Renal cortical epithelial cell (primary cell): ENCODE results near the gene STK4. TPM values are rescaled to one million over a fixed set of nuclear protein-coding genes. Genes with fewer than 3 reads are reported as not detected.
"Not testable (repeated sequence)": the region's sequence is repeated elsewhere in the genome, so short reads cannot be mapped to it uniquely, and the experiment has no call there.

Experiments
- DNase-seq: peaks from one replicate; pipeline ENCODE4 v3.0.0-alpha.2; 2011; ENCODE audit warnings: low read depth
- total RNA-seq: library from RNA; depleted of rRNA; stranded (reverse); fragments of >200 nt; gene quantifications from 2 replicates; pipeline ENCODE4 v1.2.3, GENCODE V29; 2014

The STK4 gene
- total RNA-seq, 1 donor from 2014 or later = 41.2 TPM

DNA sequence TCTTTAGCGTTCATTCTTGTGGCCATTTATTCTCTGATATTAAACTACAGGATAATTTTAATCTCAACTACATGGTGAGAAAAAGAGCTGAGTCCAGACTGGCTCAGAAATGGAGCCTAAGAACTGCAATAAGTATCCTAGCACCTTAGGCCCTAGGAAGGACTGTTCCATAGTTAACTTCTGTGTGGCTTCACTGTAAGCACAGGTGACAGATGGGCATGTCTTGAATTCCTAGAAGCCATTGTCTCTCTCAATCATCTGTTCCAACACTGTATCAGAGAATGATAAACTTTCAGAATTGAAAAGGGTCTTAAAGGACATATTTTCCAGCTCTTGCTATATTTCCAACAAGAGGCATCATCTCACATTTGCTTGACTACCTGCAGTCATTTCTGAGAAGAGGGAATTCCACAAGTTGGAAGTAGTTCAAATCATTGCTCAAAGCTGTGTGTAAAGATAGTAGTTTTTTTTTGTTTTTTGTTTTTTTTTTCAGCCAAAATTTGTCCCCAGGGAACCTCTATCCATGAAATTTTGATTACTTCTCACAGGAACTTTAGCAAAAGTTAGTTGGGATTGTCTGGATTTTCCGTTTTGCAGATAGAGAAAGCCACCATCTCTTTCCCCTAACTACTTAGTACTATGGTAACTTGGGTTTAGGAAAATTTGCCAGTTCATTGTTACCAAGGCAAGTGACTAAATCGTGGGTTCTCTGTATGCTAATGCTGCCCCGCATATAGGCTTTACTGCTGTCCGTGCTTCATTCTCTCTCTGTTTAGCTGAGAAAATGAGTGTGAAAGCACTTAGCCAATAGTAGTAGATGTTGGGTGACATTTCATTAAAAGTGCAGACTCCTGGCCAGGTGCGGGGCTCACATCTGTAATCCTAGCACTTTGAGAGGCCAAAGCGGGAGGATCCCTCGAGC lies 87.4 kb downstream of the STK4 start:
- DNase-seq = no peak

DNA sequence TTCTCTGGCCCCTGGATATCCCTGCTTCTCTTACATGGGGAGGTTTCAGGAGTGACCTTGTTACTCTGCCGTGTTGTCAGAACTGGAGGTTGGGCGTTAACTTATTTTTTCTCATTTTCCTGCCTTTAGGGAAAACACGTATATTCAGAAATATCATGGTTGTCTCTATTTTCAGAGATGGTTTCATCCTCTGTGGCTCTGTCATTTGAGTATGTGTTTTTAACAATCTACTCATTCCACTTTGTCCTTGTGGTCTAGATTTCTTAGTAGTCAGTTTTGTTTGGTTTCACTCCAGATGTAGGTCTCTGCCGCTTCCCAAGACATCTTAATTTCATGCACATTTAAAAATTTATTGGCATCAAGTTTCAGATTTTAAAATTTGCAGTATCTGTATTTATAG lies 88.7 kb downstream of the STK4 start:
- no peak for DNase-seq

DNA sequence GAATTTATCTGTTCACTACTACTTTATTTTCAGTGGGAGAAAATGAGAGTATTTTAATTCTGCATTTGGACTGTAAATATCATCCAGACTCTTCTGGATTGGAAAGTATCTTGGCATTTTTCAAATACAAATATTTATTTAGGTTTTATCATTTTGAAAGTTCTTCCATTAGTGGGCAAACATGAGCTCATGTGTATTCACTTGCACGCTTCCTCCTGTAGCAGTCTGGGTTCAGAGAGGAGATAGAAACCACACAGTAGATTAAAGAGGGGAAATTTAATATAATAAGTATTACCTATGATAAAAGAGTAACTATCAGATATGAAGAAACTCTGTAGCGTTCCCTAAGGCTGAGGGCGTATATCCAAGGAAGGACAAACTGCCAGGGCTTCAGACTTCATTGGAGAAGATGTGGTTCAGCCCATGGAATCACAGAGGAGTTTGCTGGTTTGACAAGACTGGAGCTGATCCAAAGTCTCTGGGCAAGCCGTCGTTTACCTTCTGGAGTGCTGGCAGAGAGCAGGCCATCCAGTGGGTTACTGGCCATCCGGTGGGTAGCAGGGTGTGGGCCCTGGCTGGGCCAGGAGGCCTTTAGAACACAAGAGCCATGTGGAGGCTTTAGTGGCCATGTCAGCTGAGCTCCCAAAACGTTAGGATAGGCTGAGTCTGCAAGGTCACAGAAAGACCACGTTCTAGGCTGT lies 90.3 kb downstream of the STK4 start:
- no peak for DNase-seq

DNA sequence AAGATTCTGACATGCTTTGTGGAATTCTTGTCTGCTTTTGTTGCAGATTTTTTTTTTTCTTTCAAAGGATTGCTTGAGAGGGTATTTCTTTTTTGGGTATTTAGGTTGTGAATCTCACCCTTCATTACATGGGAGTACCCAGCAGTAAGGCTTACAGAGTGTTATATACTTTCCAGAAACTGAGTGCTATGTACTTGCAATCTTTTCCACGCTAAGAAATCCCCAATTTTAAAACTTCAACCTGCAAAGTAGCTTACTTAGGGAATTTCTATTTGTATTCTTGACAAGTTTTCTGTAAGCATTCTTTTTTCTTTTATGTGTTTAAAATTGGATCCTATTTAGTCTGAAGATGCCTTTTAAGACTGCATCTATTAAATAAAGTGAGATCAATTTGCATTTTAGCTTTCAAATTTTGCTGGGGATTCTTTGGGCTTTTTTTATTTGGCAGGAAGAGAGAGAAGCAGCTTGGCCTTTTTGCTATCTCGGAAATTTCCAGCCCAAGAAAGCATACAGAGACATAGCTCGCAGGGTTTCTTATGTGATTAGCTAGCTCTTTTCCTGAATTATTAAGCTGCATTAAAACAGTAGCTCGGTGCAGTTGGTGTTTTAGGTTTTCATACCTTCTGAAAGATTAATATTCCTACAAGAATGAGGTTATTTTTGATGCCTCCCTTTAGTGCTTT lies 92.0 kb downstream of the STK4 start:
- no peak for DNase-seq

DNA sequence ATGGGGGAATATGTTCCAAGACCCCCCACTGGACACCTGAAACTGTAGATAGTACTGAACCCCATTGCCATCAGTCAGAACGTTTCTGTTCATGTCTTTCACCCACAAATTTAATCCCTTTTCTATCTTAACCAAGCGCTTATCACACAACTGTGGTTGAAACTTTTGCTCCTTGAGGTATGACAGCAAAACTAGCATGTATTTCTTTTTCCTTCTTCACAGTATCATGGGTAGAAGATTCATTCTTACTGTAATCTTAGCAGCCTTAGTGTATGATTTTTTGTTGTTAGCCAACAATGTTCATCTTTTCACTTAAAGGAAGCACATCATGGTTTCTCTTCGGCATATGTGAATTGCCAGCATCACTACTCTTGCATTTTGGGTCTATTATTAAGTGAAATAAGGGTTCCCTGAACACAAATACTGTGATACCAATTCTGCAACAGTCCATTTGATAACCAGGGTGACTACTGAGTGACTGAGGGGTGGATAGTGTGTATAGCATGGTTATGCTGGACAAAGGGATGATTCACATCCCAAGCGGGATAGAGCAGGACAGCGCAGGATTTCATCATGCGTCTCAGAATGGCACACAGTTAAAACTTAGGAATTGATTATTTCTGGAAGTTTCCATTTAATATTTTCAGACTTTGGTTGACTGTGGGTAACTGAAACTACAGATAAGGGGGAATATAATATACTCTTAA lies 92.9 kb downstream of the STK4 start:
- peak; percentile 36 for DNase-seq

DNA sequence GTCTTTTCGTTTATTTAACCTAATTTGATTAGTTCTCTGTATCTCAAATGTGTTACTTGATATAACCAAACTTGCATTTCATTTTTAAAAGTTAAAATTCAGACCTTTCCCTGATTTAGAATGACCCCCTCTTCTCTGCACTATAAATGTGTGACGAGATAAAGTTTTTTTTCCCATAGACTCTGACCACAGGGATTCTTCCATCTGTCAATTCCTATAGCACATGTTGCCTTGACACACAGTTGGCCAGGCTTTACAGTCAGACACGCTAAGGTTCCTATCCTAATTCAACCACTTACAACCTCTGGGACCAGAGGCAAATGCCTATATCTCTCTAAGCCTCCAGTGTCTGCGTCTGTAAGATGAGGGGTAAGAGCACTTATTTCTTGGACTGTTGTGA lies 94.0 kb downstream of the STK4 start:
- DNase-seq = no peak

DNA sequence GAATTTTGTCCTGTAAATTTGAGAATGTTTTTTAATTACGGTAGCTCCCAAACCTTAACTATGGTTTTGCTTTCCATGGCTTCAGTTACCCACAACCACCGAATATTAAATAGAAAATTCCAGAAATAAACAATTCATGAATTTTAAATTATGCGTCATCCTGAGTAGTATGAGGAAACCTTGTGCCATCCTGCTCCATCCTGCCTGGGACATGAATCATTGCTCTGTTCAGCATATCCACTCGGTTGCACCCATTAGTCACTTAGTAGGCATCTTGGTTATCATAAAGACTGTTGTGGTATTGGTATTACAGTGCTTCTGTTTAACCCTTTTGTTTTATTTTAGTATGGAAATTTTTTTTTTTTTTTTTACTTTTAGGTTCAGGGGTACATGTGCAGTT lies 94.9 kb downstream of the STK4 start:
- peak; percentile 97 for DNase-seq

DNA sequence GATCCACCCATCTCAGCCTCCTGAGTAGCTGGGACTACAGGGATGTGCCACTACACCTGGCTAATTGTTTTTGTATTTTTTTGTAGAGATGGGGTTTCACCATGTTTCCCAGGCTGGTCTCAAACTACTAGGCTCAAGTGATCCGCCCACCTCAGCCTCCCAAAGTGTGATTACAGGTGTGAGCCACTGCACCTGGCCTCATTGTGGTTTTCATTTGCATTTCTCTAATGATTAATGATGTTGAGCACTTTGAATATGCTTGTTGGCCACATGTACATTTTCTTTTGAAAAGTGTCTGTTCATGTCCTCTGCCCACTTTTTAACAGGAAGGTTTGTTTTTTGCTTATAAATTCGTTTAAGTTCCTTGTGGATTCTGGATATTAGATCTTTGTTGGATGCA lies 96.8 kb downstream of the STK4 start:
- not testable (repeated sequence) for DNase-seq

DNA sequence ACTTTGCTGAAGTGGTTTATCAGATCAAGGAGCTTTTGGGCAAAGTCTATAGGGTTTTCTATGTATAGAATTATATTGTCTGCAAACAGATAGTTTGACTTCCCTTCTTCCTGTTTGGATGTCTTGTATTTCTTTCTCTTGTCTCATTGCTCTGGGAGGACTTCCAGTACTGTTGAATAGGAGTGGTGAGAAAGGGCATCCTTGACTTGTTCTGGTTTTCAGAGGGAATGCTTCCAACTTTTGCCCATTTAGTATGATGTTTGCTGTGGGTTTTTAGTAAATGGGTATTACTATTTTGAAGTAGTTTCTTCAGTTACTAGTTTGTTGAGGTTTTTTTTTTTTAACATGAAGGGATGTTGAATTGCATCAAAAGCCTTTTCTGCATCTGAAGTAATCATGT lies 98.5 kb downstream of the STK4 start:
- no peak for DNase-seq

DNA sequence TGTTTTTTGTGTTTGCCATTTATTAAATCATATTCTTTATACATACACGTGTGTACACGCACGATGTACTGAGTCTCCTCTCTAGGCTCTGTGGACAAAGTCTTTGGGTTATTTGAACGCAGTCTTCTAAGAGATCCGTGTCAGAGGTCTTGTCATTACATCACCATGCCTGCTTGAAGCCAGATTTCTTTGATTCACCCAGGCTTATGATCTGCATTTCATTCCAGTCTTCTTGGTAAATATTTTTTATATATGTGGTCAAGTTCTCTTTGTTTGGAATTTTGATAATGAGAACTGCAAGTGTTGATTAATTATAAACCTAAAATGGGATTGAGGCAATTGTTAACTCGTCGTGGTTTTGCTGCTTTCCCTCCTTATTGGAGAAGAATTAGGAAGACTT lies 100.1 kb downstream of the STK4 start:
- DNase-seq = peak; percentile 82

DNA sequence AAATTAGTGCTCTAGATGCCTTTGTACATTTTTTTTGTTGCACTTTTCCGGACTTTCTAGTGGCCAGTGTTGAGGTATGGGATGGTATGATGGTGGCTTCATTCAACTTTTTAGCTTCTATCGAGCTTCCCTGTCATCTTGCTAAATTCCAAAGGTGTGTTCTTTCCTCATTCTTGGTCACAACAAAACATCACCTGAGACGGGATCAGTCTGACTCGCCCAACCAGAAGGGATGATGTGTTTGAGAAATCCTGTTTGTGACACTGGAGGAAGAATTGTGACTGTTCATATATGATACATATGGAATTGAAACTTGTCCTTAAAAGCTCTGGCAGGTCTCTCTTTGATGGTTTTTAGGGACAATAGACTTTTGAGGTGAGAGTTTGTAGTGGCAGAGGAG lies 100.8 kb downstream of the STK4 start:
- DNase-seq = peak; percentile 39

DNA sequence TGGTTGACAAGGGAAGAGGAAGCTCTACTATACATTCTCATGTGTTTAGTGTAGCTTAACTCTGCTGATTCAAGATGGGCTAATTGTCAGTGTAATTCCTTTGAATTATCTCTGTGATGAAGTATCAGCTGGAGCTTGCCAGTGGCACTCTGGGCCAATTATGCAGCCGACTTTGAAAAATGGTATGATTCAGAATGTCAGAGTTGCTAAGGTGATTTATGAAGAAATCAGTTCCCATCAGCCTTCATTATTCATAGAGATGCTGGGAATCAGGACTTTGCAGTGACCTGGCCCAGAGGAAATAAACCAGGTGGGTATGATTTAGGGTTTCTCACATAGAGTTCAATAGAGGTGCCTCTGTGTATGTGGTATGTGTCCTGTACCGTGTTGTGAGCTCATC lies 101.2 kb downstream of the STK4 start:
- DNase-seq = no peak

DNA sequence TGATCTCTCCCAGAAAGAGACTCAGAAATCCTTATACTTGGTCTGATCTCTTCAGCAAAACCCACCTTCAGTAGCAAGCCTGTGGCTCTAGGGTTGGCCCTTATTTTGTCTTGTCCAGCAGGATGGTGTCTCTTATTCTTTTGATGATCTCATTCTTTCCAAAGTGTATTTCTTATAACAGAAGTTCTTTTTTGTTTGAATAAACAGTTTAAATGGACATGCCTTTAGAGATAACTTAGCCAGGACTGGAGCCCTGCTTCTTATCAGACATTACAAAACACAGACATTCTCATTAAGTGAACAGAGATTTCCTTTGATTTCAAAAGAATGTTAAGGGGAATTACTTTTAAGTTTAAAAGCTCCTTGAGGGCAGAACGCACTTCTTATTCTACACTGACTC lies 102.9 kb downstream of the STK4 start:
- DNase-seq = no peak

DNA sequence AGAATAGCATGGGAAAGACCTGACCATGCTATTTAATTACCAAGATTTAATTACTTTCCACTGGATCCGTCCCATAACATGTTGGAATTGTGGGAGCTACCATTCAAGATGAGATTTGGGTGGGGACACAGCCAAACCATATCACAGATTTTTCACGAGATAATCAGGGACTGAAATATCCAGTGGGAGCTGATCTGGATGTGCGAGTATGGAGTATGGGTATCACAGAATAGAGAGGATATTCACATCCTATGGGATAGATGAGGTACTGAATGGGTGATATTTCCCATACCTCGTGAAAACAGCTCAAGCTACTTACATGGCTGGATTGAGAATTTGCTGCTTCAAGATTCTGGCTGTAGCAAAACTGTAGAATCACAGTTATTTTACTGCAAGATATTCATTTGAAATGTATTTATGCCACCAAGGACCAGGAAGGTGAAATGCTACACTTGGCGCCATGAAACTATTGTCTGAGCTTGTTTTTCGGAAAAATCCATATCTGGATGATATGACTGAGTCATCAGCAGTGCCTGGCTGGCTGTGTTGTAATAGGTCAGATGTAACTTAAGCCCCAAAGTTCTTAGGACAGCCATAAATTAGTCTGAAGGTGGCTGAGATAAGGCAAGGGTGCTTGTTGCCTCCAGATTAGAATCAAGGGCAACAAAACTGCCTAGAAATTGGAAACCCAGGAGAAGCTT lies 104.8 kb downstream of the STK4 start:
- DNase-seq = no peak

DNA sequence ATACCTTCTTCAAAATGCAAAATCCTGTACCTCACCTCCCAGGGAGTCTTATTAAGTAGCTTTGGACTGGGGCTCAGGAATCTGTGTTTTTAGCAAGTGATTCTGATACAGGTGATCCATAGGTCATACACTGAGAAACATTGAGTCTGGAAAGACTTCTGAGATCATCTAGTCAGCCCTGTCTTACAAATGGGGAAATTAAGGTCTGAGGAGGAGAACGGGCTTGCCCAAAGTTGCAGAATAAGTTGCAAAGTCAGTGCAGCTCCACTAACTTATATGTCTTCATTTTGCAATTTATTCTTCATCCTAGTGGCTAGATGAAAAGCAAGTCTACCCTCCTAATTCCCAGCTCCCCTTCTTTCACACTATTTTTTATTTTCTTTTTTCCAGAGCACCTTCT lies 105.8 kb downstream of the STK4 start:
- DNase-seq = no peak

DNA sequence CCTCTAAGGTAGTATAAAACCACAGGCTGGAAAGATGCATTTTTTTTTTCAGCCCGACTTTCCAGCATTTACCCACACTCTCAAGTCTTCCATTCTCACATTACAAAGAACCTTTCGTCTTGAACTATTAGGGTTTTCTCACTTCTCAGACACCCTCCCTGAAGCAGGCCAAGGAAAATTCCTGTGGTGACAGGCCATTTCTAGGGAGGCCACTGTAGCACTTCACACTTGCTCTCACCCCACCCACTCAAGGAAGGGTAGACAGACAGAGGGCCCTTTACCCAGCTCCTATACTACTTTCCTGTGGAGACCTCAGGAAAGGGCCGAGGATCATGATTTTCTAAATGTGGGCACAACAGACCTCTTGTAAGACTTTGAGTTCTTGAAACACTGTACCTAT lies 106.9 kb downstream of the STK4 start:
- no peak for DNase-seq

DNA sequence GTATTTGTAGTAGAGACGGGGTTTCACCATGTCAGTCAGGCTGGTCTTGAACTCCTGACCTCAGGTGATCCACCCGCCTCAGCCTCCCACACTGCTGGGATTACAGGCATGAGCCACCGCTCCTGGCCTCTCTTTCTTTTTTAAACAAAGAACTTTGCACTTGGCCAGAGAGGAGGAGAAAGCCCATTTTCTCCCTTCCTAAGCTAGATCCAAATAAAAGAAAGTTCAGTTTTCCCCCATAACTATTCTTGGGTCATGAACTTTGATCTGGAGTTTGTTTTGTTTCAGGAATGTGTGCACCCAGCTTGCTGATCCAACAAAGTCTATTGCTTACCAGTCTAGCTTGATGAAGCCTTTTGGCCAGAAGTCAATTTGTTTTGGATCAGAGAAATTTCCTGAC lies 111.2 kb downstream of the STK4 start:
- DNase-seq = no peak

DNA sequence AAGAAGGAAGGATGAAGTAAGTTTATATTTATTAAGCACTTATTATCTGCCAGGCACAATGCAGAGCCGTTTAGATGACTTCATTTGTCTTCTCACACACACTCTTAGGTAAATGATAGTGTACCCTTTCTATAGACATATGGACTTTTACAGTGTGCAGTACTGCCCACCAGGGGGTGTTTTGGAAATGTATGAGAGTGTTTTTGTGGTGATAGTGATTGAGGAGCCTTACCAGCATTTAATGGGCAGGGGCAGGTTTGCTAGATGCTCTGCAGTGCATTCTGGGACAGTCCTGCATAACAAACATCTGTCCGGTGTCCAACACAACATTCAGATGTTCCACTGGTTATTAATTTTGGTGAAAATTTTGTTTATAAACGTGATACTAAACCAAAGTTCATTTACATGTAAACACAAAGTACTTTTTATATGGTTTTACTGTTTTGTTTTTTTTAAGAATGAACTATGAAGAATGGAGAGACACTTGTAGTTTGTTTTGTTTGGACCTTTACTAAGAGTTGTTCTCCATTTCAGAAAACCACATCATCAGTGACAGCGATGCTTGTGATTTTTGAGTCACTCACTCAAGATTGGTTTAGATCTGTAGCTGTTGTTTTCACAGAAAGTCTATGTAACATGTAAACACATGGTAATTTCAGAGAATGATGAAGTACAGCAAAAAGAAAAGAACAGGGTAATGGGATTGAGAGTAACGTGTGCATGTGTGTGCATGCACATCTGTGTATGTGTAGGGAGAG lies 114.7 kb downstream of the STK4 start:
- no peak for DNase-seq

DNA sequence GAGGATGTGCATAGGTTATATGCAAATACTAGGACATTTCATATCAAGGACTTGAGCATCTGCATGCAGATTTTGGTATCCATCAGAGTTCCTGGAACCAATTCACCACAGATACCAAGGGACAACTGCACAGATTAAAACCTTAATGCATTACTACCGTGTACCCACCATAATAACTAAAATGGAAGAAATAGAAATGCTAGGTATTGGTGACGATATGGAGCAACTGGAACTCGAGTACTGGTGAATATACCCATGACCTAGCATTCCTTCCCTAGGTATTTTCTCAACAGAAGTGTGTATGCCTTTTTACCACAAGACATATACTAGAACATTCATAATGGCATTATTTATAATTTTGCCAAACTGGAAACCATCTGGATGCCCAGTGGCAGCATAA lies 116.2 kb downstream of the STK4 start:
- DNase-seq = no peak

DNA sequence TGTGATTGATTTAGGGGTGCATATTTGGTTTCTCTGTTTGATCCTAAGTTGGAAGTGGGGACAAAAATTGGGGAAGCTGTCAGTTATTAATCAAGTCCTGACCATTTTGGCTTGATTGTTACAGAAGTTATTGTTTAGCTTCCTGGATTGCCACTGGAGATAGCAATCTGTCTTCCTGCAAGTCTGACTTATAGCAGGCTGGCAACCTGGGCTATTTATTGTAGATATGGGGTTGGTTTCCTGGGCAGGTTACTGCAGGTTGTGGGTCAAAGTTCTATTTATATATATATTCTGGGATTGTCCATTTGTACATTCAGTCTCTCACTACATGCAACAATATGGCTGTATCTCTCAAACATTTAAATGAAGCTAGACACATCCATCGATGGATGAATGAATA lies 116.8 kb downstream of the STK4 start:
- no peak for DNase-seq

DNA sequence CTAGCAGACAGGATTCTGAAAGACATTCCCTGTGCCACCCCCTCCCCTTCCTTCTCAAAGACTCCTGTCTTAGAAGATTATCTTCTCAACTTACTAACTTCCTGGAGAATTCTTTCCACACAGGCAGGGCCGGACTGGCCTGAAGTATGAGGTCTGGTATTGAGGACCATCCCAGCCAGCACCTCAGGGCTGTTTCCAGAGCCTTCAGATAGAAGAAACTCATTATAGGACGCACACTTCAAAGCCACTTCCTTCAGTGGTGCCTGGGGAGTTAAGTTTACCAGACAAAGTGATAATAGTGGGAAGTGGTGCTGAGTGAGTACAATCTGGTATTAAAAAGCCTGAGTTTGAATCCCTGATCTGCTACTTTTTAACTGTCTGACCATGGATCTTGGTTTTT lies 119.0 kb downstream of the STK4 start:
- DNase-seq = no peak
